ENCODE results near the gene LYAR. TPM values are rescaled to one million over a fixed set of nuclear protein-coding genes. Genes with fewer than 3 reads are reported as not detected.
A peak's percentile ranks its signal among the peaks of the same experiment; 100 is the strongest.
"Not testable (repeated sequence)": the region's sequence is repeated elsewhere in the genome, so short reads cannot be mapped to it uniquely, and the experiment has no call there.

Gene LYAR
- total and polyA plus RNA-seq, 8 donors: 9.7 to 23.7 (median 21.5) TPM

GRCh38 chr4:4259484-4260100 is 30.4 kb downstream of the LYAR start:
- Histone ChIP-seq H3K4me3 (no peak overlapping the region), H3K27me3 (no peaks in the 10 kb centered on the region), H3K4me1 (no peaks in the 10 kb centered on the region), H3K9me3 (no peaks in the 10 kb centered on the region), H3K27ac (no peak overlapping the region), H3K36me3 (no peaks in the 10 kb centered on the region)
- TF ChIP-seq CTCF (IDR thresholded peaks at IDR 0.05): no peak
- ATAC-seq (peak; percentile 20), DNase-seq (no peak)
- intact Hi-C loops (cut with DNase I): no loop called here

- H3K36me3 ChIP-seq; ATAC-seq; H3K9me3 ChIP-seq; H3K27me3 ChIP-seq; intact Hi-C loops (cut with DNase I); H3K4me3 ChIP-seq; H3K4me1 ChIP-seq; H3K27ac ChIP-seq; DNase-seq: not testable (repeated sequence)
Observed at GRCh38 chr4:4257705-4258104, 32.2 kb downstream of the LYAR start.

- H3K4me3 ChIP-seq: no peak overlapping the region
- DNase-seq: no peak
- no peaks in the 10 kb centered on the region for H3K36me3 ChIP-seq
- ATAC-seq: no peak
- H3K27ac ChIP-seq: no peak overlapping the region
- no peaks in the 10 kb centered on the region for H3K27me3 ChIP-seq
- H3K4me1 ChIP-seq: no peaks in the 10 kb centered on the region
- TF ChIP-seq CTCF (IDR thresholded peaks at IDR 0.05): no peak
- intact Hi-C loops (cut with DNase I): no loop called here
- no peaks in the 10 kb centered on the region for H3K9me3 ChIP-seq
Observed at GRCh38 chr4:4256799-4257198, 33.2 kb downstream of the LYAR start.

GRCh38 chr4:4254666-4255065 is 35.3 kb downstream of the LYAR start:
- Histone ChIP-seq H3K27ac (no peak overlapping the region), H3K36me3 (no peaks in the 10 kb centered on the region), H3K9me3 (no peaks in the 10 kb centered on the region), H3K4me1 (no peaks in the 10 kb centered on the region), H3K4me3 (no peak overlapping the region), H3K27me3 (no peaks in the 10 kb centered on the region)
- ATAC-seq: no peak
- no peak for TF ChIP-seq CTCF (IDR thresholded peaks at IDR 0.05)
- DNase-seq: no peak
- intact Hi-C loops (cut with DNase I): loop anchor here in 1 of 2 donors (5.0 kb wide), 1 partner anchor 78 kb away; no protein-coding TSS in a partner anchor

- TF ChIP-seq CTCF (IDR thresholded peaks at IDR 0.05): no peak
- intact Hi-C loops (cut with DNase I): loop anchor here in 1 of 2 donors (5.0 kb wide), 1 partner anchor 78 kb away; no protein-coding TSS in a partner anchor
- H3K27ac ChIP-seq: no peak overlapping the region
Observed at GRCh38 chr4:4254199-4254598, 35.8 kb downstream of the LYAR start.

DNA sequence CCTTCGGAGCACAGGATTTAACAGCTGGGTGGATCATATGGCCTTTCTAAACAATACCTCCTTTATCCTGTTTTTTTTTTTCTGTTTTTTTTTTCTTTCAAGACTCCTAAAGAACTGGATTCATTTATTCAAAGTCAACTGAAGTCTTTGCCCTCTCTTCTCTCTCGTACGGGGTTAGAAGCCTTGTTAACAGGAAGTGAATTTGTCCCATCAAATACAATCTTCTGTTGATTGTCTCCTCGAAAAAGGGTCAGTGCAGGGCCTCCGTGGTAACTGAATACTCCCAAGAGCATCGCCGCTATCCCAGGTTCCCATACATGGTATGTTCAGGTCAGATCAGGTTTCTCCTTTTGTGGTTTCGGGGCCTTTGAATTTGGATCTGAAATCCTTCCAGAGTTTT is 40.1 kb downstream of the LYAR start:
- no peak for DNase-seq
- no peak overlapping the region for H3K27ac ChIP-seq
- H3K9me3 ChIP-seq: no peaks in the 10 kb centered on the region
- H3K36me3 ChIP-seq: peaks cover 0 to 3% of the 10 kb centered on the region in 2 donors
- peaks cover 6 to 32% of the 10 kb centered on the region in 2 donors for H3K4me1 ChIP-seq
- ATAC-seq: no peak
- no peaks in the 10 kb centered on the region for H3K27me3 ChIP-seq
- intact Hi-C loops (cut with DNase I): loop anchor here in 1 of 2 donors (5.0 kb wide), 1 partner anchor 82 kb away; no protein-coding TSS in a partner anchor
- H3K4me3 ChIP-seq: no peak overlapping the region
- TF ChIP-seq CTCF (IDR thresholded peaks at IDR 0.05): no peak

More at GRCh38 chr4:4254199-4254598, 35.8 kb downstream of the LYAR start:
- Histone ChIP-seq H3K9me3 (no peaks in the 10 kb centered on the region), H3K4me3 (no peak overlapping the region), H3K36me3 (no peaks in the 10 kb centered on the region), H3K27me3 (no peaks in the 10 kb centered on the region), H3K4me1 (peaks cover 0 to under 1% of the 10 kb centered on the region in 2 donors)
- no peak for ATAC-seq
- no peak for DNase-seq

DNA sequence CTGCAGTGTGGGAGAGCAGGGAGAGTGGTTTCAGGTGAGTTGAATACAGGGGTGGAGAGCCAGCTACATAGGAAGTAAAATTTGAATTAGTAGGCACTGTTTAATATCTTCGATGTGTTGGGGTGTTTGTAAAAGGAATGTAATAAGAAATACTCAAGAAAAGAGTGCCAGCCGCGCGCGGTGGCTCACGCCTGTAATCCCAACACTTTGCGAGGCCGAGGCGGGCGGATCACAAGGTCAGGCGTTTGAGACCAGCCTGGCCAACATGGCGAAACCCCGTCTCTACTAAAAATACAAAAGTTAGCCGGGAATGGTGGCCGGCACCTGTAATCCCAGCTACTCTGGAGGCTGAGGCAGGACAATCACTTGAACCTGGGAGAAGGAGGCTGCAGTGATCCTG is 40.6 kb downstream of the LYAR start:
- ATAC-seq; H3K36me3 ChIP-seq; H3K9me3 ChIP-seq; DNase-seq; intact Hi-C loops (cut with DNase I); H3K27ac ChIP-seq; H3K4me3 ChIP-seq; H3K27me3 ChIP-seq: not testable (repeated sequence)
- peaks cover 6 to 32% of the 10 kb centered on the region in 2 donors for H3K4me1 ChIP-seq

Measured in left lung (tissue), 10 donors.